HG03066 (cell line): ENCODE data around the gene EFEMP1.

Experiments
- ATAC-seq: cut with Tn5 transposase; IDR thresholded peaks from one replicate; pipeline ENCODE4 v1.9.1; 2021; ENCODE audit warnings: low read depth; ENCODE audit not compliant: unreplicated experiment

Gene EFEMP1

DNA sequence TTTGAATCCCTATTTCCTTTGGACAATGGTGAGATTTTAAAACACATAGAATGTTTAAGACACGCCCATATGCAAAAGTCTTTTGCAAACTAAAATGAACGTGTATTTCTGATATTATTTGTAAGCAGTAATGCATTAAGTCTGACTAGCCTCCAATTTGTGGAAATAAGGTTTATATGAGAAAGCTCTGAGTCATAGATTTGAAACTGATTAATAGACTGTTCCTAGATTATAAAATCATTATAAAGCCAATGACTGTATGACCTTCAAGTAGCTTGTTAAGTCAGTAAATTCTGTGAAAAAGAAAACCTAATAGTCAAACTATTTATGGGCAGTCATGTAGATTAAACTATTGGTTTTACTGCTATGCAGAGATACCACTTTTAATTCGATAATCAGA is 12.8 kb upstream of the EFEMP1 start:
- no peak for ATAC-seq

DNA sequence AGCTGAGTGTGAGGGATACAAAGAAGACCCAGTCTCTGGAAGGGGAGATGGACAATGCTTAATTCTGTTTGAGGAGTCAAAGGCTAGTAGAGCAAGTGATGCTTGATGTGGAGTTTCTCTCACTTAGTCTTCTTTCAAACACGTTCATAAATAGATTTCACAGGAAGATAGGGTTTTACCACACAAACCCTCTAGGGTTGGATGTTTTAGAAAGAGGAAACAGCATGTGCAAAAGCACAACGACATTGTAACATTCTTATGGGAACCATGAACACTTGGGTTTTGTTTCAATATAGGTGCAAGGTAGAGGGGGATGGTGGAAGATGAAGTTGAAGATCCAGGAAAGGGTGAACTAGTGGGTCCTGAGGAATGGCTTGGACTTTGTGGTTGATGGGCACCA is 10.8 kb upstream of the EFEMP1 start:
- no peak for ATAC-seq

DNA sequence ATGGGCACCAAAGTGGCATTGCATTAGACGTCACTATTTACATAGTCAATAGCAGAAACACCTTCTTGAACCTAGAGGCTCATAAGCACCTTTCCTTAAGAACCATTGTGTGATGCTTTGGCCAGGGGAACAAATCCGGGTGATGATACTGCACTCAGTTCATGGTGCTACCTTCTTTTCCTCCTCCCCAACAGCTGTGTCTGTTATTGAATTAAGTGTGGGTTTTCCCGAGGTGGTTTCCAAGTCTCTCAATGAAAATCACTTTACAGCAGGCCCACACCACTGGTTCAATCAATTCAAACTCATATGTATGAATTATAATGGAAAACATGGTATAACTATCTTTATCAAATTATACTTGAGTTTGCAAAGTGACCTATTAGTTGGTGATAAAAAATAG is 9.3 kb upstream of the EFEMP1 start:
- ATAC-seq, result no peak

DNA sequence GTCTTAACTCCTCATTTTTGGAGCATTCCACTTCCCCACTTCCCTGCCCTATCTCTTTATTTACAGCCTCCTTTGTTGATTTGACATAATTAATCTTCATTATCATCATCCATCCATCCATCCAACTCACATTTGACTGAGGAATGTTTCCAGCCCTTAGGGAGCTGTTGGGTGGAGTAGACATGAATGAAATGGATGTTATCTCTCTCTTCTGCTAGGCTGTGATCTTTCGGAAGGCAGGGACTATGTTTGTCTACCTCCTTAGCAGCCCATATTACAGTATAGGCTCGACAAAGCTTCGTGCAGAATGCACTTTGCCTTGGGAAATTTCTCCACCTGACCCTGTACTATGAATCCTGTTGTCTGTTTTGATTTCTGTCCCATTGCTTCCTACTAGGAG is 7.7 kb upstream of the EFEMP1 start:
- no peak for ATAC-seq

DNA sequence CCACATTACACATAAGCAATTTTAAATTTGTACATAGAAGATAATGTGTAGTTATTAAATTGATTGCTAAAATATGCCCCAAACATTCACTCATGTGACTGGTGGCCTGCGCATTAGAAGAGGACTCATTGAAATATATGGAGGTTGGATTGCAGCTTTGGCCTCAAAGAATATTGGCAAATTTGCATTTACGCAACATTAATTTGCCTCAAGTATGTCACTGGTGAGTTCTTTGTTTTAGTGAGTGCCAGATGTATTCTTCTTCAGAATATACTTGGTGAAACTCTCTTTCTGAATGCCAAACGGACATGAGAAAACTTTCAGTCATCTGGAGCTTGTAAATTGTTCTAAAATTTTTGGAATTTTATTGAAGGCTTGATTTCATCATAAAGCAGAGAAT is 5.9 kb upstream of the EFEMP1 start:
- no peak for ATAC-seq

DNA sequence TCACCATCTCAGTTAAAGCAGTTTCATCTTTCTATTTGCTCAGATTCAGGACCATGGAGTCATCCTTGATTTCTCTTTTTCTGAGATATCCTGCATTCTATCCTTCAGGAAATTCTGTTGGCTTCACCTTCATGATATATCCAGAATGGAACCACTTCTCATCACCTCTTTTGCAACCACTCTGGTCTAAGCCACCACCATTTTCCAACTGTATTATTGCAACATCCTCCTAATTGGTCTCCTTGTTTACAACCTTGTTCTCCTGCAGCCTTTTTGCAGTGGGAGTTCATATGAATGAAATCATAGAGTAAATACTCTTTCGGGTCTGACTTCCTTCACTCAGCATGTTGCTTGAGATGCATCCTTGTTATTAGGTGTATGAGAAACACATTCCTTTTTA is 3.4 kb upstream of the EFEMP1 start:
- ATAC-seq, result no peak

DNA sequence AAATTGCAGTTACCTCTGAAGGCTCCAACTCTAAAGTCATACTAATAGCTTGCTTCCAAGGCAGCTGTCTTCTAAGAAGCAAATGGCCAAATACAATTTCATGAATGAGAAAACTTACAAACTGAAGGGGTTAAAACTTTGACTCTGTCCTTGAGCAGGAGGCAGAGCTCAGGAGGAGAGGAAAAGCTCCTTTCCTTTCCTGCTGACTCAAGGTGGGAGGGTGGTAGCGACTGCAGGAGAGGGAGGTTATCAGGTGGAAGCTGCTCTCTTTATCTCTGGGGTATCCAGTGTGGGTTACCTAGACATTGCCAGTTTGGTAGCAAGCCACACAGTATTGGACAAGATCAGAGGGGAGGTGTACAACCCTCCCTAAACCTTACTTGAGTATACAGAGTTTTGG is 2.7 kb upstream of the EFEMP1 start:
- ATAC-seq, result no peak

DNA sequence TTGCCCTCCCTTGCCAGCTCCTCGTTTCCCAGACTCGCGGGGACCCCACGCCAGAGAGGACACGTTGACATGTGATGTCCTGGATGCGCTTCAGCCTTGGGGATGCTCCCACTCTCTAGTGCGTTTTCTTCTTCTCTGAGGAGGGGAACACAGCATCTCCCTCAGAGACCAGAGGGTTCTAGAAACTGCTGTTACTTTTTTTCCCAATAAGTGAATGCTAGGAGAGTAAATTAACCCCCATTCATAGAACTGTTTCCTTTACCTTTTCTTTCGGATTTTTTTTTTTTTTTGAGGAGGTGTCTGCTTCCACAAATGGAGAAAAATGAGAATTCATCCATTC is 370 bp upstream of the EFEMP1 start:
- ATAC-seq, result no peak

DNA sequence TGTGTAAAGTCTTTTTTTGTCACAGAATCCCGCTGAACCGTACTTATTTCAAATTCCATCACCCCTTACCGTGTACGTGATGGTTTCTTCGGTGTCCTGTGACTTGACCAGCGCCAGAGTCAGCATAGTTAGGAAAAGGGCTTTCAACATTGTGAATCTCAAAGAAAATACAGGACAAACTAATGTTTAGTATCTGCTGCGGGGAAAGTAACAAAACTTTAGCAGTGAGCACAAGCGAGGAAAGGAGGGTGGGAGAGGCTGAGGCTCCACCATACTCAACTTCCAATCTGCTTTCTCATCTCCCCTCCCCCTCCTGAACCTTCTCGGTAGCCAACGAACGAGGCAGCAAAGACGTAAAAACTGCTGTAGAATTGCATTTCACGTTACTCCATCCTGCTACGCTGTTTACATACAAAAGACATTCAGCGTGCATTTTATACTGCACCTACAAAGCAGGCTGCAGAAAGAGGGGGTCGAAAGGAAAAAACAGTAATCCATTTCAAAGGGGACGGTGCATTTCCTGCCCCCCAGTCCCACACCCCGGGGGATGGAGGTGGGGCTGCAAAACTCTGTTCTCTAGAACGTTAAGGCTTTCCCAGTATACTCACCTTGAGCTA is 1.2 kb downstream of the EFEMP1 start:
- ATAC-seq, result no peak

DNA sequence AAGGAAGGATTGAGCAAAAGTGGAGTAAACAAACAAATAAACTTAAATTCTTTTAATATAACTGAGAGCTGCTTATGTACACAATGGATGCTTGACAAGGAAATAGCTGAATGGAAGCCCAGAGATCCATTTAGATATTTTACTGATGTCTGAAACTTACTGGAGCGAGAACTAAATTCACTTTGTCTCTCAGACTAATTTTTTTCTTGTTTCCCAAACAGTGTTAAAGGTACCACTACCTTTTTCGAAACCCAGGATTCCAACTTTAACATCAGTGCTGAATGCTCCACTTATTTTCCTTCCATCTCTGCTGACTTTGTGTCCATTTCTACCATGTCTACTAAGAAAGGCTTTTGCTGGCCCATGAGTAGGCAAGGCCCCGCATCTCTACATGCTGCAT is 4.0 kb downstream of the EFEMP1 start:
- ATAC-seq, result no peak

DNA sequence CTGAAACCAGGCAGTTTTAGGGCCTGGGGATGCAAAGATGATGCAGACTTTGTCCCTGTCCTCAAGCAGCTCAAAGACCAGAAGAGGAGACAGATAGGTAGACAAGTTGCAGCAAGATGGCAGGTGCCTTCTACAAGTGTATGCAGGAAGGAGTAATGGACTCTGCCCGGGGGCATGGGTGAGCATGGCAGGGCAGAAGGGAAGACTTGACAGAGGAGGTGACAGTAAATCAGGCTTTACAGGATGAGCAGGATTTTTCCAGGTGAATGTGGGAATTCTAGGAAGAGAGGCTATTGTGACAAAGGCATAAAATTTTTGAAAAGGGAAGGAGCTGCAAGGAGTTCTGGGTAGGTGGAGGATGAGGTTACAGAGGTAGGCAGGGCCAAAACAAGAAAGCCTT is 4.7 kb downstream of the EFEMP1 start:
- ATAC-seq, result no peak

DNA sequence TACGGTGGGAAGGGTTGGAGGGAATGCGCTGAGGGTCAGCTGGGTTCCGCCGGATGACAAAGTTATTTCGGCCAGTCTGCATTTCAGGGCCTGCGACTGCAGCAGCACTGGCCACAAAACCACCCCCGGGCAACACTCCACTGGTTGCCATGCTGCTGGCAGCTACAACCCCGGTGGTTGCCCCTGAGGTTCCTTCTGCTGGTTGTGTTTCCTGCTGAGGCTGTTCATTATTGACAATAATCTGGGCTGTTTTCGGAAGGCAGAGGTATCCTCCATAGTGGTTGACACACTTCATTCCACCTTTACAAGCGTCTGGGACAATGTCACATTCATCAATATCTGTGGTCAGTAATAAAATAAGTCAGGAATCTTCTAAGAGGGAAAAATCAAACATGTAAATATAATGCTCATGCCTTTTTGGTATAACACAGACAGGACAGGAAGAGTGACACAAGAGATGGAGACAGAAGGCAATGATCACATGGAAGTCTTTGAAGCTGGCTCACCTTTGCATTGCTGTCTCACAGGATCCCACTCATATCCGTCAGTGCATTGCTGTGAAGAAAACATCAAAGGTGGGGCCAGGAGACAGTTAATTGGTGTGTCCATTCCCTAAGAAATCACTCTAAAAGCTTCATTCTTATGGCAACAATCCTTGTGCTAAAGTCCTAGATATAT is 5.7 kb downstream of the EFEMP1 start:
- ATAC-seq, result no peak

DNA sequence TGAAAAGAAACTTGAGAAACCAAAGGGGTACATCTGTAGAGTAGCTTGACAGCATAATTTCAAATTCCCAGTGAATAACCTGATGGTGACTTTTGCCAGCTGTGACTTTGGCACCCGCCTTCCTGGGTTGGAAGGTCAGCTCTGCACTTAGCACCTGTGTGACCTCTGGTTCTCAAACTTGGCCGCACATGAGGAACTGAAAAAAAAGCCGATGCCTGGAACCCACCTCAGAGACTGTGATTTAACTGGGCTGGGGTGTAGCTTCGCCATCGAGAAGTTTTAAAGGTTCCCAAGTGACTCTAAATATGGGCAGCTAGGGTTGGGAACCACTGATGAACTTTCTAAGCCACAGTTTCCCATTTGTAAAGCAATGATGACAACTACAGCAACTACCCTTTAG is 6.5 kb downstream of the EFEMP1 start:
- no peak for ATAC-seq

DNA sequence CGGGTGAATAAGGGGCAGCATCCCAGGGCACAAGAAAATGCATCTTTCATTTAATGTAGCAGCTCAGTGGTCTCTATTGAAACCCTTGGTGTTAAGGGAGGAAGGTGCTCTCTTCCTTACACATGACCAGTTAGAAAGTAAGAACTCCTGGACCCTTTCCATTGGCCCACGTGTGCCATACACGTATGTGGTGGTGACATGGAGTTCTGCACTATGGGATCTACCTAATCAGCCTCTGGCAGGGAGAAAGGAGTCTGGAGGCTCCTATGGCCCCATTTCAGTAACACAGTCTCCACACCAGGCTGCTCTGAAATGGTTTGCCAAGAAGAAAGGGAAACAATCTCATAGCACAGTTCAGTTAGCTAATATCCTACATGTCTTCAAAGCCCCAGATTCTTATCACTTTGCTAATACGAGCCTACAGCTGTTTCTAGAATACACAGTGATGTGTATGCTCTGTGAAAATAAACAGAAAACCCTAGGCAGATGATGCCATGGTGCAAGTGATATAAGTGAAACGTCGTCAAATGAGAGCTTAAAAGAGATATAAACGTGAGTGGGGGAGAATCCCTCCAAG is 7.0 kb downstream of the EFEMP1 start:
- ATAC-seq, result no peak

DNA sequence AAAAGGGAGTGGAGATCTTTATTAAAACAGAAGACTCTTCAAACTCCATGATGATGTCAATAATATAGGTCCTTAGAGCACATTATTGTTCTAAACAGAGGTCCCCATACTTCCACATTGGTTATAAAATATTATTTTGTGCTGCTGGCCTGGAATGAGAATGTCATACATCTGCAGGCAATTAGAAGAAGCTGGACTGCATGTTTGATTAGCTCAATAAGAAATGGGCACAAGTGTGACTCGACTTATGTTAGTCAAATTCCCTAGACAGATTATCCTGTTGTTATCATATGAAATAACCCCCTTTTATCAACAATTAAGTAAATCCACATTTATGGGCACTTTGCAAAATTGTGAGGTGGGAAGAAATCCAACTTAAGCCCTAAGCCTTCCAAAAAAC is 8.8 kb downstream of the EFEMP1 start:
- ATAC-seq, result no peak

DNA sequence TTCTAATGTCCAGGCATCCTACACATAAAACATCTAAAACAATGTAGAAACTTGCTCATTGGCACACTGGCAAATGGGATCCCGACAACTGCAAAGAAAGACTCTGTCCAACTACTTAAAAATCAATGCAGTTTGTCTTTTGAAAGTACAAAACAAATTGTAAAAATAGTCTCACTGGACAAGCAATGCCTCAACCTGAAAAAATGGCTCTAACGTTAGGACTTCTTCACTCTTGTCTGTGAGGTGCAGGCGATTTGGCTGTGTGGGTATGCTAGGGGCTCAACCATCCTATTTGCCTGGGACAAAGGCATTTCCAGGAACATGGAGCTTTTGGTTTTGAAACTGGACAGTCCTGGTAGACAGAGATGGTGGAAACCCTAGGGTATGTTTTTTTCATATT is 10.7 kb downstream of the EFEMP1 start:
- no peak for ATAC-seq

DNA sequence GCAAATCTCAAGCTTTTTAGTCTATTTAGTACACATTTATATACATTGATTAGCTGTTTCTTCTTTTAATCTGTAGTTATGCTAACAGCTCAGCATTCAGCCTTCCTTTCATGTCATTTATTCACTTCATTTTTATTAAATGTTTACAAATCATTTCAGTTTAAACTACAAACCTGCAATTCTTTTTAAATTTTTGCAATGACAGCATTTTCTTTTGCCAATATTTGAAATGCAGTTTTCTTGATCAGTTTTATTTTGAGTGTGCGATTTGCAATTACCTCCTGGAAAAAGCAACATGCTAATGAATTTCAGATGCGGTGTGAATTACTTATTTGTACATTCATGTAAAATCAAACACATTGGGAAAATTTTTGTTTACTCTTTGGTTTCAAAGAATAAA is 13.5 kb downstream of the EFEMP1 start:
- no peak for ATAC-seq

DNA sequence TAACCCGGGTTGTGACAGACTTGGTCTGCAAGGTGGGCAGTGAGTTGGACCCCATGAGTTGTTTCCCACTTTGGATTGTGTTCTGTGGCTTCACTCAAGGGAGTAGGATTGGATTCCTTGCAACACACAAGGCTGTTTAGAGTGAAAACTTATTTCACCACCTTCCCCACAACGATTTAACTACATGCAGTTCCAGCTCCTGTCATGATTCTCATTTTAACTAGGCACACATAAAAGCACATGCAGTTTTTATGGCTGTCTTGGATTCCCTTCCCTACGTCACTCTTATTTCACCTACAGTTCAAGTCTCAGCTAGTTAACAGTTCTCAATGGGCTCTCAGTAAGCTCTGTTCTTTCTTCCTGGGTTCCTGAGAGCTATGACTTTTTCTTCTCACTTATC is 15.9 kb downstream of the EFEMP1 start:
- no peak for ATAC-seq

DNA sequence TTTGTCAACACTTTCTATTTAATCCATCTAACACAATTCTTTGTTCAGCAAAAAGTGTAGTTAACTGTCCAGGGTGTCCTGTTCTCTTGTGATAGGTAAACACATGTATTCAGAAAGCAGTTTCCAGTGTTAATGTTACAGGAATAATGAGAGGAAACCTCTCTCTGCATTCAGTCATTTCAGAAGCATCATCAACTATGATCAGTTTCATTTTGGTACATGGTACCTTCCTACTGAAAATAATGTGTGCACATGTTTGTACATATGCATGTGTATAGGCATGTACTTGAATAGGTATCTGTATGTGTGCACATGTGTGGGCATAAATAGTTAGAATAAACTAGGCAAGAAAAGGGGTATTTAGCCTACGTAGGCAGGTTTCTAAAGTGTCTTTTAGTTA is 16.6 kb downstream of the EFEMP1 start:
- no peak for ATAC-seq

DNA sequence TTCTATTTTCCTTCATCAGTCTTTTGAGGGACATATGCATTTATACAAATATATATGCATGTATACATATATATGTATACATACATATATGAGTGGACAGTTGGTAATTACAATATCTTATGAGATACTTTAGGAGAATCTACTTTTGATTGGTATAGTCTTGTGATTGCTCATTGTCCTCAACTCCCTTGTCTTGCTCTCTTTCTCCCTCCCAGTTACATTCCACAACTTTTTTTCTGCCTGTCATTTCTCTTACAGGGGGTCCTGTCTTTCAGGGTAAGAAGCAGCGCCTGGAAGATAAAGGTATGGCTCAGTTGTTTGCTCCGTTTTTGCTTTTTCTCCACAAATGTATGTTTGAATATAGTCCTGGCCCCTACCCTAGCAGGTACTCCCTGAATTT is 19.9 kb downstream of the EFEMP1 start:
- ATAC-seq, result no peak

DNA sequence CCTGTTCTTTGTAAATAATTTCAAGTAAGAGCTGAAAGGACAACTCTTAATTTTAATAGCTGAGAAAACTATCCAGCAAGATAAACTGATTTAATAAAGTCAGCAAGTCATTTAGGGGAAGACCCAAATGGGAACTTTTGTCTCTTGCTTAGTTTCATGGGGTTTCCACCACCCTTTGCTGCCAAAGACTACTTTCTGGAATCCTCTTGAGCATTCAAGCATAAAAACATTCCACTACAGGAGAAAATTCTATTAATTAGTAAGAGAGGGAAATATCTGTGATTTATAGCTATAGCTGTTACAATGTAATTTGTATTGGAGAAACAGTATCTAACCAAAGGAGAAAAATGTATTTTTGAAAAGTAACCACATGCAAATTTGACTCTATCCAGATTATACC is 20.6 kb downstream of the EFEMP1 start:
- ATAC-seq, result no peak

DNA sequence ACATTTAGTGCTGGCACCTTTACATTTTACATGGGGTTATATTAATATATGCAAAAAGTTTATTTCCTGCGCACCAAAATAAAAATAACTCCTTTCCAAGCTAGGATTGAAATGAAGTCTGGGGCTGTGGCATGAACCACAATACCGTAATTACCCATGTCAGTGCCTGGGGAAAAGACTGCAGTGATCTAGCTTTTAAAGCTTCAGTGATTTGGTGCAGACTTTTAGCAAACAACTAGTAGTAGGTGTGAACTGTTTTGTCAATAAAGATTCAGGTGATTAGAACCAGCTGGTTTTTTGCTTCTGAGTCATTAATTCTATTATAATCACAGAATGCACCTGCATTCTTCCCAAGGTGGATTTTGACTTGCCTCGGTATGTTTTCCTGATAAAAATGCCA is 21.2 kb downstream of the EFEMP1 start:
- no peak for ATAC-seq

DNA sequence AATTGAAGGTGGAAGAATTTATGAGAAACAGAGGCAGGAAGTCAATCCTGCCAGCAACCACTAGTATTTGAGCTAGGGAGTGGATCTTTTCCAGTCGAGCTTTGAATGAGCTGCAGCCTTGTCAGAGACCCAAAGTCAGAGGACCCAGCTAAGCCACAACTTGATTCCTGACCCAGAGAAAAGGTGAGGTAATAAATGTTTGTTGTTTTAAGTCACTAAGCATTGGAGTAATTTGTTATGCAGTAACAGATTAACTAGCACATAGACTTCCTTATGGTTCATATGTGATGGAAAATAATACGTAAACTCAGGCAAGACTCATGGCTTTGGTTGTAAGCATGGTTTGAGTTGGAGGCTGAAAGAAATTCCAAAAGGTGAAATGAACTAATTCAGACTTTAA is 21.6 kb downstream of the EFEMP1 start:
- ATAC-seq, result no peak
